ENCODE data around the gene SF3B3. TPM values are rescaled to one million over a fixed set of nuclear protein-coding genes. Genes with fewer than 3 reads are reported as not detected.

Gene SF3B3
- total RNA-seq, 1 donor from 2014 or later: 631 TPM

GRCh38 chr16:70572050-70572925 is 48.7 kb downstream of the SF3B3 start:
- peaks cover 23% of the 10 kb centered on the region for H3K36me3 Mint-ChIP-seq (ENCODE audit: low read depth)
- no peak overlapping the region for H3K4me3 Mint-ChIP-seq
- no peak for TF ChIP-seq CTCF (conservative IDR thresholded peaks at IDR 0.05)
- no peaks in the 10 kb centered on the region for H3K4me1 Mint-ChIP-seq
- no peaks in the 10 kb centered on the region for H3K9me3 Mint-ChIP-seq
- no peaks in the 10 kb centered on the region for H3K27me3 Mint-ChIP-seq (ENCODE audit: low read depth)
- DNase-seq (ENCODE audit: low read depth, low spot score): no peak
- no peak overlapping the region for H3K27ac Mint-ChIP-seq (ENCODE audit: unreplicated experiment)

GRCh38 chr16:70572926-70573270 is 49.3 kb downstream of the SF3B3 start:
- no peak for TF ChIP-seq CTCF (conservative IDR thresholded peaks at IDR 0.05)
- no peaks in the 10 kb centered on the region for H3K27me3 Mint-ChIP-seq (ENCODE audit: low read depth)
- no peak for DNase-seq (ENCODE audit: low read depth, low spot score)
- no peak overlapping the region for H3K4me3 Mint-ChIP-seq
- H3K36me3 Mint-ChIP-seq (ENCODE audit: low read depth): peaks cover 23% of the 10 kb centered on the region
- no peak overlapping the region for H3K27ac Mint-ChIP-seq (ENCODE audit: unreplicated experiment)
- H3K4me1 Mint-ChIP-seq: no peaks in the 10 kb centered on the region
- no peaks in the 10 kb centered on the region for H3K9me3 Mint-ChIP-seq

GRCh38 chr16:70573451-70574121 is 50.0 kb downstream of the SF3B3 start:
- H3K27ac Mint-ChIP-seq (ENCODE audit: unreplicated experiment): peak overlapping the region; percentile 75
- no peak overlapping the region for H3K4me3 Mint-ChIP-seq
- TF ChIP-seq CTCF (conservative IDR thresholded peaks at IDR 0.05): no peak
- no peaks in the 10 kb centered on the region for H3K9me3 Mint-ChIP-seq
- H3K27me3 Mint-ChIP-seq (ENCODE audit: low read depth): no peaks in the 10 kb centered on the region
- H3K36me3 Mint-ChIP-seq (ENCODE audit: low read depth): peaks cover 23% of the 10 kb centered on the region
- no peaks in the 10 kb centered on the region for H3K4me1 Mint-ChIP-seq
- DNase-seq (ENCODE audit: low read depth, low spot score): no peak

- Mint-ChIP-seq H3K9me3 (no peaks in the 10 kb centered on the region), H3K27me3 (ENCODE audit: low read depth) (peaks cover 3% of the 10 kb centered on the region), H3K4me3 (no peak overlapping the region), H3K4me1 (no peaks in the 10 kb centered on the region), H3K27ac (ENCODE audit: unreplicated experiment) (no peak overlapping the region), H3K36me3 (ENCODE audit: low read depth) (peaks cover 23% of the 10 kb centered on the region)
- no peak for DNase-seq (ENCODE audit: low read depth, low spot score)
- TF ChIP-seq CTCF (conservative IDR thresholded peaks at IDR 0.05): no peak
Measured at GRCh38 chr16:70574595-70575271, 51.1 kb downstream of the SF3B3 start.

- peaks cover 3% of the 10 kb centered on the region for H3K27me3 Mint-ChIP-seq (ENCODE audit: low read depth)
- H3K9me3 Mint-ChIP-seq: no peaks in the 10 kb centered on the region
- H3K4me1 Mint-ChIP-seq: no peaks in the 10 kb centered on the region
- peaks cover 23% of the 10 kb centered on the region for H3K36me3 Mint-ChIP-seq (ENCODE audit: low read depth)
- H3K4me3 Mint-ChIP-seq: no peak overlapping the region
- no peak for DNase-seq (ENCODE audit: low read depth, low spot score)
- H3K27ac Mint-ChIP-seq (ENCODE audit: unreplicated experiment): no peak overlapping the region
- no peak for TF ChIP-seq CTCF (conservative IDR thresholded peaks at IDR 0.05)
Measured at GRCh38 chr16:70575376-70575775, 51.8 kb downstream of the SF3B3 start.
